ENCODE measurements around the gene CATSPER3.

- TF ChIP-seq RAD21 (conservative IDR thresholded peaks at IDR 0.05 in 1 of 2, IDR thresholded peaks at IDR 0.05 in 1 of 2) = peak; percentile 44 to 47; a peak in 4 of 5 replicates
- peak; percentile 24; the same call in 1 of the 3 replicates for TF ChIP-seq CTCF (IDR thresholded peaks at IDR 0.05)
- no peak for TF ChIP-seq BCL3 (IDR thresholded peaks at IDR 0.05)
- no peak for TF ChIP-seq RFX5 (IDR thresholded peaks at IDR 0.05)
- no peak for TF ChIP-seq RNF2 (IDR thresholded peaks at IDR 0.05; ENCODE audit: borderline replicate concordance, low read depth)
Observed at GRCh38 chr5:135010502-135011354, 43.0 kb downstream of the CATSPER3 start.
